ENCODE data around the gene APMAP. TPM values are rescaled to one million over a fixed set of nuclear protein-coding genes. Genes with fewer than 3 reads are reported as not detected.

The APMAP gene
- total and polyA plus RNA-seq, 2 experiments from 2014 or later, result 110 to 123 TPM

DNA sequence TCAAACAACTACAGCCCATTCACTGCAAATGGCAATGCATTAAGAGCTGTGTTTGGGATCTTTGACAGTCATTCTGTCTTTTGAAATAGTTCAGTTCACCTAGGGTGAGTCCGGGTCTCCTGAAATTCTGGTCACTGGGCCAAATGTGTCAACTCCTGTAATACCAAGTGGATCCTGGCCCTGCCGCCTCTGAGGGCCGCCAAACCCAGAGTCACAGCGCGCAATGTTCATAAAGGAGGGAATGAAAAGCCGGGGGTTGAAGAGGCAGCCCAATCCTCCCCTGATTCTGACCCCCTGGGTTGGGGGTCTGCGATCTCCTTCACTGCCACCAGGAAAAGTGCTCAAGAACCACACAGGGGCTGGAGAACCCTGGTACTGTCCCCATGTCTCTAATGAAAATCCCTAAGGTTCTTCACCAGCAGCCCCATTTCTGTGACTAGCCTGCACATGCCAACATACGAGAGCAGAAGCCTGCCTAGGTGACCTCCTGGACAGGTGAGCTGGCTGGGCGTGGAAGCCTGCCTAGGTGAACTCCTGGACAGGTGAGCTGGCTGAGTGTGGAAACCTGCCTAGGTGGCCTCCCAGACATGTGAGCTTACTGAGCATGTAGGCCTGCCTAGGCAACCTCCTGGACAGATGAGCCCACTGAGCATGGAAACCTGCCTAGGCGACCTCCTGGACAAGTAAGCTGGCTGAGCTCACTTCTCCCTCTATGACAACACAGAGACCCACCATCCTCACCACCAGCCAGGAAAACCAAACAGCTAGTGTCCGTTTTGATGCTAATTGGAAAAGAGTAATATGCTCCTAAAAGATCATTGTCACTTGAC, 16.1 kb upstream of the APMAP start:
- Histone ChIP-seq H3K9me2 (replicated peaks; ENCODE audit: insufficient read depth) (no peaks in the 10 kb centered on the region), H2AFZ (no peak overlapping the region), H3K79me2 (no peaks in the 10 kb centered on the region), H4K20me1 (ENCODE audit: insufficient read depth, poor library complexity, severe bottlenecking) (no peaks in the 10 kb centered on the region), H3K27ac (no peak overlapping the region), H3K36me3 (replicated peaks; ENCODE audit: insufficient read depth, low read depth) (no peaks in the 10 kb centered on the region), H3K4me2 (no peak overlapping the region), H3K27me3 (no peaks in the 10 kb centered on the region), H3K4me3 (no peak overlapping the region), H3K9me3 (ENCODE audit: low read depth) (no peaks in the 10 kb centered on the region), H3K4me1 (ENCODE audit: insufficient read depth) (no peaks in the 10 kb centered on the region)
- WGBS (ENCODE audit: low lambda C conversion rate, missing lambda C conversion rate), result 93% methylated on average over 11 of the region's 11 CpGs
- DNase-seq (ENCODE audit: low spot score), result no peak
- no peak for TF ChIP-seq EZH2phosphoT487 (IDR thresholded peaks at IDR 0.05; ENCODE audit: low read depth, severe bottlenecking, unreplicated experiment)
- TF ChIP-seq EZH2 (IDR thresholded peaks at IDR 0.05; ENCODE audit: borderline replicate concordance), result no peak
- TF ChIP-seq, protein P1, sequence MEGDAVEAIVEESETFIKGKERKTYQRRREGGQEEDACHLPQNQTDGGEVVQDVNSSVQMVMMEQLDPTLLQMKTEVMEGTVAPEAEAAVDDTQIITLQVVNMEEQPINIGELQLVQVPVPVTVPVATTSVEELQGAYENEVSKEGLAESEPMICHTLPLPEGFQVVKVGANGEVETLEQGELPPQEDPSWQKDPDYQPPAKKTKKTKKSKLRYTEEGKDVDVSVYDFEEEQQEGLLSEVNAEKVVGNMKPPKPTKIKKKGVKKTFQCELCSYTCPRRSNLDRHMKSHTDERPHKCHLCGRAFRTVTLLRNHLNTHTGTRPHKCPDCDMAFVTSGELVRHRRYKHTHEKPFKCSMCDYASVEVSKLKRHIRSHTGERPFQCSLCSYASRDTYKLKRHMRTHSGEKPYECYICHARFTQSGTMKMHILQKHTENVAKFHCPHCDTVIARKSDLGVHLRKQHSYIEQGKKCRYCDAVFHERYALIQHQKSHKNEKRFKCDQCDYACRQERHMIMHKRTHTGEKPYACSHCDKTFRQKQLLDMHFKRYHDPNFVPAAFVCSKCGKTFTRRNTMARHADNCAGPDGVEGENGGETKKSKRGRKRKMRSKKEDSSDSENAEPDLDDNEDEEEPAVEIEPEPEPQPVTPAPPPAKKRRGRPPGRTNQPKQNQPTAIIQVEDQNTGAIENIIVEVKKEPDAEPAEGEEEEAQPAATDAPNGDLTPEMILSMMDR (IDR thresholded peaks at IDR 0.05; ENCODE audit: poor library complexity), result no peak

DNA sequence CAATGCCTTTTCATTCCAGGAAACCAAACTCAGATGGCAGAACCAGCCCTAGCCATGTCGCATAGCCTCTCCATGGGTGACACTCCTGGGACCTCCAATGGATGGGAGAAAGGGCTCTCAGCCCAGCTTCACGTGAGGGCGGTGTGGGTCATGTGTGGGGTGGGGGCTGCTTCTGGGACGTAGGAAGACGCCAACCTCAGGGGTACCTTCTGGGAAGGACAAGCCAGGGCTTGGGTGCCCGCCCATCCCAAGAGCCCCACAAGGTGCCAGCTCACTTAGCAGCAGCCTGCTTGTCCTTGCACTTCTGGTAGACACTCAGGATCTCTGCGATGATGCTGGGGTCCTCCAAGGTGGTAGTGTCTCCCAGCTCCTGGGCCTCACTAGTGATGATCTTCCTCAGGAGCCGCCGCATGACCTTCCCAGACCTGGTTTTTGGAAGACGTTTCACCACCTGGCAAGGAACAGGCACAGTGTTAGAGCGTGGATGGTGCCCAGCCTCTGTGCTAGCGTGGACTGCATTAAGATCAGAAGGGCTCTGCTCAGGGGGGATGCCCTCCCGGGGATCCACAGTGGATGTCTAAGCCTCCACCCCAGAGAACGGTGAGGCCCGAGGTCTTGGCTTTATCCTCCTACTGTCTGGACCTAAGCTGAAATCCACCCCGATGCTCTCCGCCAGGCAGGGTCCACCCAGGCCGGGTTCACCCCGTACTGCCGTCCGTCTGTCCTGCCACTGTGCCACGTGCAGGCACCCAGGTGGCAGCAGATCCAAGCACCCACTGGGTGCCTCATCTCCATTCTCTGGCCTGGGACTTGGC, 15.1 kb upstream of the APMAP start:
- TF ChIP-seq, protein P1 (IDR thresholded peaks at IDR 0.05; ENCODE audit: poor library complexity), result no peak
- TF ChIP-seq EZH2 (IDR thresholded peaks at IDR 0.05; ENCODE audit: borderline replicate concordance) (no peak), EZH2phosphoT487 (IDR thresholded peaks at IDR 0.05; ENCODE audit: low read depth, severe bottlenecking, unreplicated experiment) (no peak)
- Histone ChIP-seq H3K4me3 (no peak overlapping the region), H3K27me3 (no peaks in the 10 kb centered on the region), H3K27ac (no peak overlapping the region), H3K4me1 (ENCODE audit: insufficient read depth) (no peaks in the 10 kb centered on the region), H4K20me1 (ENCODE audit: insufficient read depth, poor library complexity, severe bottlenecking) (no peaks in the 10 kb centered on the region), H3K36me3 (replicated peaks; ENCODE audit: insufficient read depth, low read depth) (no peaks in the 10 kb centered on the region), H2AFZ (no peak overlapping the region), H3K9me2 (replicated peaks; ENCODE audit: insufficient read depth) (no peaks in the 10 kb centered on the region), H3K4me2 (no peak overlapping the region), H3K79me2 (no peaks in the 10 kb centered on the region), H3K9me3 (ENCODE audit: low read depth) (no peaks in the 10 kb centered on the region)
- 94% methylated on average over 22 of the region's 22 CpGs for WGBS (ENCODE audit: low lambda C conversion rate, missing lambda C conversion rate)
- no peak for DNase-seq (ENCODE audit: low spot score)

DNA sequence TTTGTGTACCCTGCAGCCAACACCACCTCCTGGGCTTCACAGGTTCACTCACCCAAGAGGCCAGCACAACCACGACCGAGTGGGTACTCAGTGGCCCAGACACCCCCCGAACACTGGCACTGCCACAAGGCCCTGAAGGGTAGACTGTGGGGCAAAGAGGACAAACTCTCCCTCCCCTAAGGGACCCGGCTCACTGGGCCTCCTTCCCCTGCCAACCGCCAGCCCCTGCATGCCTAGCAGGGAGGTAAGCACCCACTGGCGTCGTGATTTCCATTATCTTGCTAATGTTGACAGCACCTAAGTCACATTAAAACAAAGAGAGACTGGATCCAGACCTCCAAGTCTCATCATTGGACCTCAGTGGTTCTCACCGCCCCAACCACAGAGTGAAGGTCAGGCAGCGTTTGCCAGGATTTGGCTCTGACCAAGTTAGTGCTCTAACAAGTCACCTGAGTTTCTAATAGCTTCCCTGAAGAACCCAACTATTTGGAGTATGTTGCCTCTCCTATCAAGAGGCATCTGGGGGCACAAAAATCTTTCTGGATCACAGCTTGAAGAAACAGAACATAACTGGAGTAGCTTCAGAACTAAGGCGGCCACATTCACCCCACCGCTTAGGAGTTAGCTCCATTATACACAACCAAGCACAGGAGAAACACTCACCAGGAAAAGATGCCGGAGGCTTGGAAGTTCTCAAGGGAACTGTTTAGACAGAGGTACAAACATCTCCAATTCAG, 14.0 kb upstream of the APMAP start:
- H3K36me3 ChIP-seq (replicated peaks; ENCODE audit: insufficient read depth, low read depth), result no peaks in the 10 kb centered on the region

More for the DNA sequence above, 14.0 kb upstream of the APMAP start:
- Histone ChIP-seq H4K20me1 (ENCODE audit: insufficient read depth, poor library complexity, severe bottlenecking) (no peaks in the 10 kb centered on the region), H3K4me2 (no peak overlapping the region), H3K4me1 (ENCODE audit: insufficient read depth) (no peaks in the 10 kb centered on the region), H2AFZ (no peak overlapping the region), H3K27me3 (no peaks in the 10 kb centered on the region), H3K9me3 (ENCODE audit: low read depth) (no peaks in the 10 kb centered on the region), H3K9me2 (replicated peaks; ENCODE audit: insufficient read depth) (no peaks in the 10 kb centered on the region), H3K4me3 (no peak overlapping the region), H3K27ac (no peak overlapping the region), H3K79me2 (no peaks in the 10 kb centered on the region)
- WGBS (ENCODE audit: low lambda C conversion rate, missing lambda C conversion rate), result 80% methylated on average over 12 of the region's 12 CpGs
- DNase-seq (ENCODE audit: low spot score), result no peak
- TF ChIP-seq EZH2 (IDR thresholded peaks at IDR 0.05; ENCODE audit: borderline replicate concordance), result no peak
- TF ChIP-seq, protein P1 (IDR thresholded peaks at IDR 0.05; ENCODE audit: poor library complexity), result no peak
- no peak for TF ChIP-seq EZH2phosphoT487 (IDR thresholded peaks at IDR 0.05; ENCODE audit: low read depth, severe bottlenecking, unreplicated experiment)
